WERI-Rb-1 (cell line): ENCODE data around the gene TTYH1.

ENCODE experiments used
- DNase-seq: peaks from one replicate; pipeline ENCODE4 v3.0.0-alpha.2; 2020
- H3K27ac ChIP-seq: fragments of 250-450 bp; sonication (Bioruptor Pico); 2 replicates; pipeline ENCODE4 v1.5.1; 2020; ENCODE audit warnings: mild to moderate bottlenecking, moderate library complexity
- H3K27me3 ChIP-seq: fragments of 250-450 bp; sonication (Bioruptor Pico); 2 replicates; pipeline ENCODE4 v1.5.1; 2021; ENCODE audit warnings: mild to moderate bottlenecking, low read depth, moderate library complexity; ENCODE audit not compliant: insufficient read depth, severe bottlenecking
- H3K36me3 ChIP-seq: fragments of 250-450 bp; sonication (Bioruptor Pico); 2 replicates; pipeline ENCODE4 v1.5.1; 2020; ENCODE audit warnings: mild to moderate bottlenecking, moderate library complexity
- H3K4me3 ChIP-seq: 2 replicates; pipeline ENCODE4 v1.5.1; 2011; ENCODE audit warnings: low read depth, mild to moderate bottlenecking, control low read depth, low read length
- H3K9me3 ChIP-seq: fragments of 250-450 bp; sonication (Bioruptor Pico); 2 replicates; pipeline ENCODE4 v1.5.1; 2021; ENCODE audit warnings: mild to moderate bottlenecking, moderate library complexity; ENCODE audit not compliant: severe bottlenecking
- CTCF ChIP-seq: IDR thresholded peaks from 2 replicates; pipeline ENCODE4 v1.5.1; 2011; ENCODE audit warnings: low read depth, mild to moderate bottlenecking, control low read depth, inconsistent platforms, low read length

TTYH1 gene

GRCh38 chr19:54391589-54392061, 23.6 kb upstream of the TTYH1 start:
- TF ChIP-seq CTCF = peak; percentile 39; the same call in 1 of the 2 replicates
- H3K36me3 ChIP-seq = no peaks in the 10 kb centered on the region
- DNase-seq = no peak
- H3K27ac ChIP-seq = no peak overlapping the region
- H3K4me3 ChIP-seq = no peak overlapping the region
- no peaks in the 10 kb centered on the region for H3K9me3 ChIP-seq
- H3K27me3 ChIP-seq = peaks cover 62% of the 10 kb centered on the region

- Histone ChIP-seq H3K4me3 (no peak overlapping the region), H3K27me3 (peaks cover 57% of the 10 kb centered on the region), H3K9me3 (no peaks in the 10 kb centered on the region), H3K36me3 (no peaks in the 10 kb centered on the region), H3K27ac (no peak overlapping the region)
- DNase-seq = no peak
- TF ChIP-seq CTCF = no peak
Measured at GRCh38 chr19:54392105-54392504, 23.2 kb upstream of the TTYH1 start.

DNA sequence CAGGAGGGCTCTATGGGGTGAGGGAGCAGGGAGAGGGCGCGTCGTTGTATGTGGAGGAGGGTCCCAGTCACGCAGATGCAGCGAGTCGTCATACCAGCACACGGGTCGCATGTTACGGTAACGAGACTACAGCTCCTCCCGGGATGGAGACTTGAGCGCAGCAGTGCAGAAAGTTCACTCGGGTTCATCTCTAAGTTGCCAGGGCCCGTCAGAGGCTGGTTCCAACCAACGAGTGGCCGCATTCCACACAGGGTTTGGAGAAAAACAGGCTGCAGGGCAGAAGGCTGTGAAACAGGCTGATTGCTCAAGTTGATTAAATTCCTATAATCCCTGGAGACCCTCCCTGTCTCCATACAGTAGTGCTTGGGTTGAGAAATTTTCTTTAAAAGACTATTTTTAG, 21.9 kb upstream of the TTYH1 start:
- no peaks in the 10 kb centered on the region for H3K36me3 ChIP-seq
- peaks cover 45% of the 10 kb centered on the region for H3K27me3 ChIP-seq

GRCh38 chr19:54395685-54396084, 19.6 kb upstream of the TTYH1 start:
- H3K9me3 ChIP-seq = peaks cover 6% of the 10 kb centered on the region
- TF ChIP-seq CTCF = no peak
- H3K27me3 ChIP-seq = peaks cover 22% of the 10 kb centered on the region
- no peaks in the 10 kb centered on the region for H3K36me3 ChIP-seq
- no peak for DNase-seq
- no peak overlapping the region for H3K4me3 ChIP-seq
- H3K27ac ChIP-seq = no peak overlapping the region

More for the DNA sequence above, 21.9 kb upstream of the TTYH1 start:
- no peak overlapping the region for H3K27ac ChIP-seq
- peaks cover under 1% of the 10 kb centered on the region for H3K9me3 ChIP-seq
- no peak for DNase-seq
- no peak overlapping the region for H3K4me3 ChIP-seq
- no peak for TF ChIP-seq CTCF

GRCh38 chr19:54399189-54399588, 16.1 kb upstream of the TTYH1 start:
- Histone ChIP-seq H3K4me3 (no peak overlapping the region), H3K27ac (peak overlapping the region; percentile 65), H3K27me3 (peaks cover 2% of the 10 kb centered on the region), H3K36me3 (no peaks in the 10 kb centered on the region), H3K9me3 (peaks cover 6% of the 10 kb centered on the region)
- no peak for TF ChIP-seq CTCF
- DNase-seq = peak; percentile 29

DNA sequence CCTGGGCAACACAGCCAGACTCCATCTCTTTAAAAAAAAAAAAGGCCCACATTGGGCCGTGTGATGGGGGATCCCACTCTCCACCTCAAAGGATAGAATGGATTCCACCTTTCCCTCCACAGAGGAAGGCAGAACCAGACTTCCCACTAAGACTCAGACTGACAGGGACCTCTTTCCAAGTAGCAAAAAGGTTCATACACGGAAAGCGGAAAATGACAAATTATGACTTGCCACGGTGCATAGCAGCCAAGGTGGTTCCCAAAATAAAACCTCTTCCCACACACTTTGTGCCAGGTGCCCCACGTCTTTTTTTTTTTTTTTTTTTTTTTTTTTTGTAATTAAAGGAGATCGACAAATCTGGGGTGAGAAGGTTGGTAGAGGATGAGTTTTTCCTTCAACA, 14.4 kb upstream of the TTYH1 start:
- Histone ChIP-seq H3K36me3 (no peaks in the 10 kb centered on the region), H3K27me3 (no peaks in the 10 kb centered on the region), H3K27ac (no peak overlapping the region), H3K4me3 (no peak overlapping the region), H3K9me3 (peaks cover 6% of the 10 kb centered on the region)
- TF ChIP-seq CTCF = no peak
- DNase-seq = no peak
